Upper lobe of left lung (tissue), 6 donors: ENCODE results near the gene PON3. TPM values are rescaled to one million over a fixed set of nuclear protein-coding genes. Genes with fewer than 3 reads are reported as not detected.

Source experiments
- ATAC-seq, 2 donors: fragments of 200-7000 bp; cut with Tn5 transposase; one replicate each; pipeline ENCODE4 v1.9.1; 2022; ENCODE audit warnings: mild to moderate bottlenecking in 2 of 2, moderate library complexity in 2 of 2; ENCODE audit not compliant: low FRiP score in 2 of 2
- DNase-seq, 2 donors: peaks; one replicate each; pipeline ENCODE4 v3.0.0-alpha.2; 2019 to 2020
- H3K27ac ChIP-seq, 4 donors: fragments of 200-600 bp; sonication (generic); one replicate each; pipeline ENCODE4 v1.5.1; 2016 to 2019
- H3K27me3 ChIP-seq, 4 donors: fragments of 200-600 bp; sonication (generic); one replicate each; pipeline ENCODE4 v1.5.1; 2017 to 2019
- H3K36me3 ChIP-seq, 4 donors: fragments of 200-600 bp; sonication (generic); one replicate each; pipeline ENCODE4 v1.5.1; 2016 to 2019
- H3K4me1 ChIP-seq, 4 donors: fragments of 200-600 bp; sonication (generic); one replicate each; pipeline ENCODE4 v1.5.1; 2018 to 2019
- H3K4me3 ChIP-seq, 4 donors: fragments of 200-600 bp; sonication (generic); one replicate each; pipeline ENCODE4 v1.5.1; 2017 to 2019; ENCODE audit warnings: mild to moderate bottlenecking in 2 of 4, moderate library complexity in 1 of 4
- H3K9me3 ChIP-seq, 4 donors: fragments of 200-600 bp; sonication (generic); one replicate each; pipeline ENCODE4 v1.5.1; 2018 to 2019
- CTCF ChIP-seq, 6 experiments: fragments of 450-650 bp in 4 of 6; fragments of 200-600 bp in 2 of 6; sonication (generic) in 2 of 6; IDR thresholded peaks; one replicate each; pipeline ENCODE4 v1.5.1; 2016 to 2019; ENCODE audit warnings: antibody characterized with exemption in 6 of 6
- EP300 ChIP-seq, 4 donors: sonication (generic); formaldehyde crosslinking; IDR thresholded peaks; one replicate each; pipeline ENCODE4 v1.5.1; 2017; ENCODE audit warnings: antibody characterized with exemption in 4 of 4, control low read depth in 2 of 4
- POLR2A ChIP-seq, 4 donors: fragments of 450-650 bp; IDR thresholded peaks; one replicate each; pipeline ENCODE4 v1.5.1; 2016 to 2017; ENCODE audit warnings: antibody characterized with exemption in 4 of 4, mild to moderate bottlenecking in 2 of 4
- POLR2AphosphoS5 ChIP-seq, 2 donors: sonication (generic); formaldehyde crosslinking; IDR thresholded peaks; one replicate each; pipeline ENCODE4 v1.5.1; 2017; ENCODE audit warnings: antibody characterized with exemption in 2 of 2
- WGBS, 2 donors: methylation state at CpG; one replicate each; pipeline ENCODE4 v1.1.5; 2017 to 2018; 5-methylcytosine and 5-hydroxymethylcytosine counted together
- total RNA-seq, 6 donors: library from RNA; depleted of rRNA in 4 of 6; stranded (reverse); fragments of >200 nt in 4 of 6; gene quantifications; one replicate each; pipeline versions ENCODE4 v1.1.0 to v1.2.1, GENCODE V29; 2016 to 2021
- donor health status: DM: no; HTN: no; CAD: no; lungs with moderate emphysema.
- donor health status: DM: no; HTN: yes; CAD: no; lungs with severe emphysema.

The PON3 gene
- total RNA-seq, 6 donors from 2014 or later: 10.4 to 67.2 (median 23.2) TPM

GRCh38 chr7:95421847-95422444, 25.8 kb upstream of the PON3 start:
- H3K4me3 ChIP-seq: no peak overlapping the region
- peaks cover 14 to 31% (median 21%) of the 10 kb centered on the region in 4 donors for H3K4me1 ChIP-seq
- no peak for TF ChIP-seq EP300 (IDR thresholded peaks at IDR 0.05)
- TF ChIP-seq CTCF (IDR thresholded peaks at IDR 0.05): no peak
- no peak for TF ChIP-seq POLR2AphosphoS5 (IDR thresholded peaks at IDR 0.05)
- TF ChIP-seq POLR2A (IDR thresholded peaks at IDR 0.05): no peak
- H3K36me3 ChIP-seq: peaks cover 0 to 18% (median 2%) of the 10 kb centered on the region in 4 donors
- ATAC-seq (no peak), DNase-seq (no peak)
- peak overlapping the region in 1 of 4 donors; percentile 42 for H3K27ac ChIP-seq
- H3K9me3 ChIP-seq: no peaks in the 10 kb centered on the region
- H3K27me3 ChIP-seq: no peaks in the 10 kb centered on the region

- Histone ChIP-seq H3K9me3 (no peaks in the 10 kb centered on the region), H3K36me3 (peaks cover 0 to 24% (median 2%) of the 10 kb centered on the region in 4 donors), H3K4me1 (peaks cover 14 to 31% (median 21%) of the 10 kb centered on the region in 4 donors), H3K27me3 (no peaks in the 10 kb centered on the region), H3K4me3 (no peak overlapping the region), H3K27ac (peak overlapping the region in 3 of 4 donors; percentile 17 to 42 (median 19))
- TF ChIP-seq EP300 (IDR thresholded peaks at IDR 0.05): no peak
- TF ChIP-seq POLR2AphosphoS5 (IDR thresholded peaks at IDR 0.05): no peak
- TF ChIP-seq POLR2A (IDR thresholded peaks at IDR 0.05): no peak
- no peak for TF ChIP-seq CTCF (IDR thresholded peaks at IDR 0.05)
- ATAC-seq (peak; percentile 16 to 52), DNase-seq (no peak)
- WGBS, 2 donors: 57 to 58% methylated on average over 2 of the region's 2 CpGs
Measured at GRCh38 chr7:95421000-95421846, 25.0 kb upstream of the PON3 start.

- Histone ChIP-seq H3K9me3 (no peaks in the 10 kb centered on the region), H3K36me3 (peaks cover 8 to 90% (median 17%) of the 10 kb centered on the region in 4 donors), H3K27me3 (no peaks in the 10 kb centered on the region), H3K4me1 (no peaks in the 10 kb centered on the region), H3K4me3 (no peak overlapping the region), H3K27ac (no peak overlapping the region)
- DNase-seq (no peak), ATAC-seq (no peak)
- WGBS, 2 donors: 89 to 93% methylated on average over 4 of the region's 4 CpGs
- TF ChIP-seq EP300 (IDR thresholded peaks at IDR 0.05) (no peak), POLR2A (IDR thresholded peaks at IDR 0.05) (no peak), CTCF (IDR thresholded peaks at IDR 0.05) (no peak), POLR2AphosphoS5 (IDR thresholded peaks at IDR 0.05) (no peak)
Measured at GRCh38 chr7:95412075-95412474, 15.9 kb upstream of the PON3 start.

- no peak for TF ChIP-seq POLR2AphosphoS5 (IDR thresholded peaks at IDR 0.05)
- no peak for TF ChIP-seq EP300 (IDR thresholded peaks at IDR 0.05)
- no peak for TF ChIP-seq CTCF (IDR thresholded peaks at IDR 0.05)
- no peak for TF ChIP-seq POLR2A (IDR thresholded peaks at IDR 0.05)
- H3K36me3 ChIP-seq: peaks cover 8 to 91% (median 17%) of the 10 kb centered on the region in 4 donors
- no peak for ATAC-seq
Measured at GRCh38 chr7:95411666-95412065, 15.5 kb upstream of the PON3 start.

More at GRCh38 chr7:95411666-95412065, 15.5 kb upstream of the PON3 start:
- Histone ChIP-seq H3K9me3 (no peaks in the 10 kb centered on the region), H3K27me3 (no peaks in the 10 kb centered on the region), H3K27ac (no peak overlapping the region), H3K4me1 (no peaks in the 10 kb centered on the region), H3K4me3 (no peak overlapping the region)
- WGBS, 2 donors: 81 to 85% methylated on average over 4 of the region's 4 CpGs
- no peak for DNase-seq
